Stimulated activated CD8-positive, alpha-beta memory T cell treated with anti-CD3 and anti-CD28 coated beads, Interleukin-4, amount 100 ng/mL, for 1 hour (primary cell): Measurements from ENCODE around the gene MVK.

ENCODE experiments used
- DNase-seq, 2 donors: peaks; one replicate each; pipeline ENCODE4 v3.0.0-alpha.2; 2020; ENCODE audit warnings: low read depth in 2 of 2, low spot score in 1 of 2

MVK gene

GRCh38 chr12:109573029-109573913, at the start of gene MVK, which contains the start of gene MMAB:
MVK (plus strand) TSS chr12:109573794; CDS start chr12:109574823, 1,029 bp downstream.
MMAB (minus strand) TSS chr12:109573504; CDS start chr12:109573480, 24 bp downstream.
- DNase-seq, result peak; percentile 95 to 96

GRCh38 chr12:109524466-109525278, 48.9 kb upstream of the MVK start:
- no peak for DNase-seq

- DNase-seq, result no peak
Observed at GRCh38 chr12:109525279-109525585, 48.4 kb upstream of the MVK start.

- DNase-seq, result no peak
Observed at GRCh38 chr12:109527489-109528123, 46.0 kb upstream of the MVK start.

- DNase-seq, result no peak
Observed at GRCh38 chr12:109529691-109530640, 43.6 kb upstream of the MVK start.

- no peak for DNase-seq
Observed at GRCh38 chr12:109531411-109531810, 42.2 kb upstream of the MVK start.

- DNase-seq, result no peak
Observed at GRCh38 chr12:109532721-109533486, 40.7 kb upstream of the MVK start.

- no peak for DNase-seq
Observed at GRCh38 chr12:109533487-109533740, 40.2 kb upstream of the MVK start.

- DNase-seq, result no peak
Observed at GRCh38 chr12:109534456-109534855, 39.1 kb upstream of the MVK start.

GRCh38 chr12:109535231-109535862, 38.2 kb upstream of the MVK start:
- no peak for DNase-seq

- no peak for DNase-seq
Observed at GRCh38 chr12:109535863-109536250, 37.7 kb upstream of the MVK start.

- no peak for DNase-seq
Observed at GRCh38 chr12:109537136-109537535, 36.5 kb upstream of the MVK start.

- no peak for DNase-seq
Observed at GRCh38 chr12:109538191-109538863, 35.3 kb upstream of the MVK start.

- DNase-seq, result no peak
Observed at GRCh38 chr12:109539508-109539907, 34.1 kb upstream of the MVK start.

GRCh38 chr12:109540526-109541412, 32.8 kb upstream of the MVK start:
- no peak for DNase-seq

GRCh38 chr12:109541413-109541726, 32.2 kb upstream of the MVK start:
- DNase-seq, result no peak

GRCh38 chr12:109542014-109542413, 31.6 kb upstream of the MVK start:
- DNase-seq, result no peak

GRCh38 chr12:109542876-109543275, 30.7 kb upstream of the MVK start:
- no peak for DNase-seq
